Choroid plexus epithelial cell (primary cell): Measurements from ENCODE around the gene PHF2.
A peak's percentile ranks its signal among the peaks of the same experiment; 100 is the strongest.
"Not testable (repeated sequence)": the region's sequence is repeated elsewhere in the genome, so short reads cannot be mapped to it uniquely, and the experiment has no call there.

Experiments
- DNase-seq: peaks from one replicate; pipeline ENCODE4 v3.0.0-alpha.2; 2010; ENCODE audit warnings: low read depth
- H3K4me3 ChIP-seq: 2 replicates; pipeline ENCODE4 v1.5.1; 2011; ENCODE audit warnings: low read depth, mild to moderate bottlenecking, control low read depth, low read length, moderate library complexity
- CTCF ChIP-seq: conservative IDR thresholded peaks from 2 replicates; pipeline ENCODE4 v1.5.1; 2011; ENCODE audit warnings: low read depth, mild to moderate bottlenecking, control low read depth, inconsistent platforms, low read length, moderate library complexity

The PHF2 gene

GRCh38 chr9:93669958-93670207 is 93.5 kb downstream of the PHF2 start:
- TF ChIP-seq CTCF, result no peak
- no peak for DNase-seq
- H3K4me3 ChIP-seq, result no peak overlapping the region

- no peak for TF ChIP-seq CTCF
- DNase-seq, result peak; percentile 15
- no peak overlapping the region for H3K4me3 ChIP-seq
Measured at GRCh38 chr9:93670208-93671019, 94.0 kb downstream of the PHF2 start.

GRCh38 chr9:93671020-93671338 is 94.6 kb downstream of the PHF2 start:
- TF ChIP-seq CTCF, result no peak
- no peak for DNase-seq
- H3K4me3 ChIP-seq, result no peak overlapping the region

GRCh38 chr9:93672330-93673020 is 96.1 kb downstream of the PHF2 start:
- DNase-seq, H3K4me3 ChIP-seq: not testable (repeated sequence)

GRCh38 chr9:93673021-93673838 is 96.8 kb downstream of the PHF2 start:
- no peak overlapping the region for H3K4me3 ChIP-seq
- no peak for DNase-seq
- TF ChIP-seq CTCF, result no peak

GRCh38 chr9:93673839-93674334 is 97.5 kb downstream of the PHF2 start:
- no peak overlapping the region for H3K4me3 ChIP-seq
- DNase-seq, result no peak
- TF ChIP-seq CTCF, result no peak

GRCh38 chr9:93674580-93675335 is 98.4 kb downstream of the PHF2 start:
- TF ChIP-seq CTCF, result no peak
- DNase-seq, result no peak

More at GRCh38 chr9:93674580-93675335, 98.4 kb downstream of the PHF2 start:
- no peak overlapping the region for H3K4me3 ChIP-seq
